SK-MEL-5 (cell line): ENCODE results near the gene NDUFB6. TPM values are rescaled to one million over a fixed set of nuclear protein-coding genes. Genes with fewer than 3 reads are reported as not detected.
"Not testable (repeated sequence)": the region's sequence is repeated elsewhere in the genome, so short reads cannot be mapped to it uniquely, and the experiment has no call there.

Experiments
- DNase-seq: peaks from one replicate; pipeline ENCODE4 v3.0.0-alpha.2; 2016; ENCODE audit warnings: low read depth, low spot score
- in situ Hi-C: cut with HindIII; loops from 2 replicates; pipeline ENCODE4 v1.10.0; 2016; ENCODE audit warnings: low sequenced_read_pairs, high pct_unique_total_duplicates, low pct_unique_long_range_greater_than_20kb
- total RNA-seq: library from RNA; depleted of rRNA; stranded (reverse); fragments of >200 nt; shearing (Covaris generic); gene quantifications from 2 replicates; pipeline ENCODE4 v1.2.3, GENCODE V29; 2014; rRNA removed

Gene NDUFB6
- total RNA-seq, 1 experiment from 2014 or later: 75.7 TPM

- DNase-seq: no peak
- in situ Hi-C loops: no loop called here
Measured at GRCh38 chr9:32533816-32534215, 39.1 kb downstream of the NDUFB6 start.

DNA sequence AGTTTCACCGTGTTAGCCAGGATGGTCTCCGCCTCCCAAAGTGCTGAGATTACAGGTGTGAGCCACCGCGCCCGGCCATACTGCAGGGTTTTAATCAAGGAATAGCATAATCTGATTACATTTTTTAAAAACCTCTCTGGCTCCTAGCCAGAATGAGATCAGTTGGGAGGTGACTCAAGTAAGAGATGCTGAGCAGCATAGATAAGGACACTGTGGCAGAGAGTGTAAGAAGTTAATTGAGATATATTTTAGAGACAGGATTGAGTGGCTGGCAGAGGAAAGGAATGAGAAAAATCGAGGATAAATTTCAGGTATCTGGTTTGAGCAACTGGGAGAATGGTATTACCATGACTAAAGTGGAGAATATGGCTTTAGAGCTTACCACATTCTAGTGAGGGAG is 39.6 kb downstream of the NDUFB6 start:
- in situ Hi-C loops: no loop called here

DNA sequence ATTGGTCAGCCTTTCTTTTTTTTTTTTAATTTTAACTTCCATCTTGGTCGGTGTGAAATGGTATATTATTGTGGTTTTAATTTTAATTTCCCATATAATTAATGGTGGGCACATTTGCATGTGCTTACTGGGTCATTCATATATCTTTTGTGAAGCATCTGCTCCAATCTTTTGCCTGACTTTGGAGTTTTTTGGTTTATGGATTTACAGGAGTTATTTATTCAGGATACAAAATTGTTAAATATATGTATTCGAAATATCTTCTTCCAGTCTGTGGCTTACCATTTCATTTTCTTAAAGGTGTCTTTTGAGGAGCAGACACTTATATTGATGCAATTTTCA is 46.3 kb downstream of the NDUFB6 start:
- in situ Hi-C loops: no loop called here
- DNase-seq: no peak

More for the DNA sequence above, 39.6 kb downstream of the NDUFB6 start:
- no peak for DNase-seq

- in situ Hi-C loops: no loop called here
- peak; percentile 81 for DNase-seq
Measured at GRCh38 chr9:32526041-32526706, 46.8 kb downstream of the NDUFB6 start, which contains the start of gene RIGI. RIGI (minus strand) TSS chr9:32526196; CDS start chr9:32526166, 30 bp downstream.

- DNase-seq: no peak
- in situ Hi-C loops: no loop called here
Measured at GRCh38 chr9:32525709-32526030, 47.3 kb downstream of the NDUFB6 start.

GRCh38 chr9:32524892-32525708 is 47.9 kb downstream of the NDUFB6 start:
- in situ Hi-C loops: no loop called here
- DNase-seq: no peak

DNA sequence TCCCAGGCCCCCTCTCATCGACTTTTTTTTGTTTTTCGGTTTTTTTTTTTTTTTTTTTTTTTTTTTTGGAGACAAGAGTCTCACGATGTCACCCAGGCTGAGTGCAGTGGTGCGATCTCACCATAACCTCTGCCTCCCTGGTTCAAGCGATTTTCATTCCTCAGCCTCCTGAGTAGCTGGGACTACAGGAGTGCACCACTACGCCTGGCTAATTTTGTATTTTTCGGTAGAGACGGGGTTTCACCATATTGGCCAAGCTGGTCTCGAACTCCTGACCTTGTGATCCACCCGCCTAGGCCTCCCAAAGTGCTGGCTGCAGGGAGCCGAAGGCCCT is 48.4 kb downstream of the NDUFB6 start:
- in situ Hi-C loops, DNase-seq: not testable (repeated sequence)

DNA sequence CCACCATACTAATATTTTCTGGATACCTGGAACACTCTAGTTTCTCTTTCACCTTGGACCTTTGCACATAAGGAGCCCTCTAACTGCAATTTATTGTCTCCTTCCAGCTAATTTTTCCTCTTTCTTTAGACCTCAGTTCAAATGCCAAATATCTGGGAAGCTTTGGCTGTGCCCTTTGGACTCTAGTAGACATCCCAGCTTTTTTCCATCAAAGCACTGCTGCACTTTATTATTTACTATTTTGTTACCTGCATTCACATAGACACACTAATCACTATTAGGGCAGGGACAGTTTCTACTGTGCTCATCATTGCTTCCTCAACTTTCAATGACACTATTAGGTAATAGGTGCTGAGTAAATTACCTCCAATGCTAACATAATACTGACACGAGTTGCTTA is 49.0 kb downstream of the NDUFB6 start:
- no peak for DNase-seq
- in situ Hi-C loops: no loop called here

DNA sequence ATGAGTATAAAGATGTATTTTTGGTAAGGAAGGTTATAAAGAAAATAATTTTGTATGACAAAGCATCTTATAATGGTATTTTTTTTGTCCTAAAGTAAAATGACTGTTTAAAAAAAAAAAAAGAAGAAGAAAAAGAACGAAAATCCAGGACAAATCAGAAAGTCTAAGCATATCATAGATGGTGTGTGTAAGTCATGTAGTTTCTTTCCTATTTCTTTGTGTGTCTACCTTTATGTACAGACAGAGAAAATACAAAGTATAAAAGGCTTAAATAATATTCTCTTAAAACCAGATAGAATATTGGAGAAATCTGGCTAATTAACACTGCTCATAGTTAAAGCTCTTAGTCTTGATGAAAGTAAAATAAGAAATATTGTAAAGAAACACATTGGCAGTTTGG is 54.7 kb downstream of the NDUFB6 start:
- DNase-seq: no peak
- in situ Hi-C loops: no loop called here

GRCh38 chr9:32516241-32516640 is 56.7 kb downstream of the NDUFB6 start:
- in situ Hi-C loops: no loop called here
- DNase-seq: no peak

DNA sequence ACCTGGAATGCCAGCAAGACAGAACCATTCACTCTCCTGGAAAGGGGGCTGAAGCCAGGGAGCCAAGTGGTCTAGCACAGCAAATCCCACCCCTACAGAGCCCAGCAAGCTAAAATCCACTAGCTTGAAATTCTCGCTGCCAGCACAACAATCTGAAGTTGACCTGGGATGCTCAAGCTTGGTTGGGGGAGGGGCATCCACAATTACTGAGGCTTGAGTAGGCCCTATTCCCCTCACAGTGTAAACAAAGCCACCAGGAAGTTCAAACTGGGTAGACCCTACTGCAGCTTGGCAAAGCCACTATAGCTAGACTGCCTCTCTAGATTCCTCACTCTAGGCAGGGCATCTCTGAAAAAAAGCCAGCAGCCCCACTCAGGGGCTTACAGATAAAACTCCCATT is 64.2 kb downstream of the NDUFB6 start:
- in situ Hi-C loops: no loop called here
- DNase-seq: no peak

DNA sequence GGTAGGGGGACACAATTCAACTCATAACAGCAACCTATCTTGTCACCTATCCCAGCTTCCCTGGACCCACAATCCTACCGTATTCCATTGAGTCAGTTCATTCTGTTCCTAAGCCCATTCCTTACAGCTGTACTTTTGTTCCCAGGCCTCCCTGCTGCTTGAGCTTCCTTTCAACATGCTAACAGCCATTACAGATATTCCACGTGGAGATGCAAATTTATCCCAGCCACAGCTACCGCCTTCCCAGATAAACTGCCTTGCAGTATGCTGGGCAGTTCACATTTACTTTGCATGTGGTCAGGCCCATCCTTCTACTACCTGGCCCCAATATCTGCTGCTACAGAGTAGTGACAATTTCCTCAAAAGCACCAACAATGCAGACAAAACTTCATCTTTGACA is 70.0 kb downstream of the NDUFB6 start:
- in situ Hi-C loops: no loop called here
- DNase-seq: no peak

Other genes with a start within 250 kb of the NDUFB6 start
- gene ACO1, start 188.5 kb downstream of the NDUFB6 start, total RNA-seq: 43.8 and 47.2 TPM in 2 replicates
- gene RIGI, start 47.0 kb downstream of the NDUFB6 start, total RNA-seq: 1.2 and 1.5 TPM in 2 replicates
- 0.43 and 1.9 TPM in 2 replicates for gene SMIM27, start 20.8 kb downstream of the NDUFB6 start, total RNA-seq
- gene TOPORS, start 20.6 kb downstream of the NDUFB6 start, total RNA-seq: 25.3 and 26.4 TPM in 2 replicates
- not detected in 2 replicates for gene TAF1L, start 62.5 kb upstream of the NDUFB6 start, total RNA-seq
- gene TMEM215, start 210.4 kb upstream of the NDUFB6 start, total RNA-seq: not detected in 2 replicates